Peyer's patch (tissue), 4 donors: ENCODE measurements around the gene DLGAP1.

ENCODE experiments used
- CTCF ChIP-seq, 6 experiments: fragments of 450-650 bp in 4 of 6; fragments of 200-600 bp in 2 of 6; sonication (generic) in 1 of 6; IDR thresholded peaks; one replicate each; pipeline ENCODE4 v1.5.1; 2017 to 2019; ENCODE audit warnings: antibody characterized with exemption in 6 of 6, mild to moderate bottlenecking in 3 of 6, moderate library complexity in 1 of 6
- POLR2A ChIP-seq, 2 donors: fragments of 450-650 bp; IDR thresholded peaks; one replicate each; pipeline ENCODE4 v1.5.1; 2017; ENCODE audit warnings: antibody characterized with exemption in 2 of 2, mild to moderate bottlenecking in 2 of 2, moderate library complexity in 2 of 2

- TF ChIP-seq CTCF (IDR thresholded peaks at IDR 0.05), result no peak
- no peak for TF ChIP-seq POLR2A (IDR thresholded peaks at IDR 0.05)
Observed at GRCh38 chr18:3757361-3757760, 697.7 kb downstream of the DLGAP1 start.
